GM12872 (cell line): ENCODE data around the gene TMEM156.

Experiments
- CTCF ChIP-seq: IDR thresholded peaks from 3 replicates; pipeline ENCODE4 v1.5.1; 2011; ENCODE audit warnings: low read depth, mild to moderate bottlenecking, low read length, moderate library complexity; ENCODE audit not compliant: insufficient read depth

The TMEM156 gene

GRCh38 chr4:38987491-38987890 is 44.7 kb downstream of the TMEM156 start:
- no peak for TF ChIP-seq CTCF

- TF ChIP-seq CTCF, result no peak
Observed at GRCh38 chr4:38985410-38986100, 46.7 kb downstream of the TMEM156 start.

- TF ChIP-seq CTCF, result no peak
Observed at GRCh38 chr4:38983787-38984598, 48.2 kb downstream of the TMEM156 start.

- TF ChIP-seq CTCF, result no peak
Observed at GRCh38 chr4:38983291-38983690, 48.9 kb downstream of the TMEM156 start.

- TF ChIP-seq CTCF, result no peak
Observed at GRCh38 chr4:38982361-38983095, 49.7 kb downstream of the TMEM156 start.

GRCh38 chr4:38980903-38981676 is 51.1 kb downstream of the TMEM156 start:
- TF ChIP-seq CTCF, result no peak
